Endothelial cell of umbilical vein (primary cell): ENCODE results near the gene HCLS1. TPM values are rescaled to one million over a fixed set of nuclear protein-coding genes. Genes with fewer than 3 reads are reported as not detected.

Experiments used
- BruUV-seq: library from RNA; stranded (reverse); fragments of 400-500 nt; replicated peaks from 2 replicates; lab custom pipeline; 2021; lab: Mats Ljungman, UMichigan
- CTCF ChIA-PET: fragments of 300-600, 350-600 bp; sonication (Branson Sonifier 250); formaldehyde crosslinking; loops from one replicate; lab custom pipeline; 2021; ENCODE audit warnings: antibody characterized with exemption, inconsistent platforms; lab: Charles Lee
- POLR2A ChIA-PET: fragments of 300-600, 350-600 bp; sonication (Branson Sonifier 250); formaldehyde crosslinking; loops from one replicate; lab custom pipeline; 2021; ENCODE audit warnings: antibody characterized with exemption, inconsistent platforms; lab: Charles Lee
- DNase-seq: peaks from one replicate; pipeline ENCODE4 v3.0.0-alpha.2; 2011; ENCODE audit warnings: low read depth, low spot score
- FAIRE-seq: peaks from 2 replicates; lab custom pipeline; 2011; peaks lifted over from hg19 to GRCh38; lab: Jason Lieb, UNC
- H2AFZ ChIP-seq: 2 replicates; pipeline ENCODE4 v1.6.0; 2012; ENCODE audit warnings: low read depth, low read length, control low read depth, inconsistent platforms
- H3K27ac ChIP-seq: 2 replicates; pipeline ENCODE4 v1.5.1; 2011; ENCODE audit warnings: low read depth, mild to moderate bottlenecking, control low read depth, low read length, moderate library complexity; ENCODE audit not compliant: insufficient read depth
- H3K27me3 ChIP-seq, 2 experiments: 2 replicates each; pipeline versions ENCODE4 v1.6.0 to v1.6.1; 2011; ENCODE audit warnings: low read length in 2 of 2, mixed read lengths in 1 of 2; ENCODE audit not compliant: control insufficient read depth in 2 of 2, insufficient read depth in 2 of 2
- H3K36me3 ChIP-seq, 2 experiments: 2 replicates in 1 of 2; 3 replicates in 1 of 2; pipeline ENCODE4 v1.5.1; 2011; ENCODE audit warnings: low read length in 2 of 2, mild to moderate bottlenecking in 1 of 2, moderate library complexity in 1 of 2; ENCODE audit not compliant: control insufficient read depth in 2 of 2, insufficient read depth in 2 of 2; ENCODE audit errors: extremely low read depth in 1 of 2
- H3K4me1 ChIP-seq: 3 replicates; pipeline ENCODE4 v1.5.1; 2011; ENCODE audit warnings: mild to moderate bottlenecking, low read length; ENCODE audit not compliant: control insufficient read depth, insufficient read depth; ENCODE audit errors: extremely low read depth
- H3K4me2 ChIP-seq: 2 replicates; pipeline ENCODE4 v1.6.1; 2011; ENCODE audit warnings: low read length, control low read depth, mixed read lengths; ENCODE audit not compliant: insufficient read depth
- H3K4me3 ChIP-seq, 3 experiments: fragments of 200-600 bp in 1 of 3; sonication (generic), shearing (Covaris generic) in 1 of 3; replicated peaks in 1 of 3; 2 replicates each; pipeline ENCODE4 v1.5.1; 2011 to 2016; ENCODE audit warnings: control low read depth in 3 of 3, low read length in 3 of 3, mild to moderate bottlenecking in 2 of 3, inconsistent platforms in 1 of 3, low read depth in 1 of 3, moderate library complexity in 1 of 3; ENCODE audit not compliant: insufficient read depth in 1 of 3
- H3K79me2 ChIP-seq: 2 replicates; pipeline ENCODE4 v1.6.0; 2012; ENCODE audit warnings: low read length, inconsistent platforms; ENCODE audit not compliant: control insufficient read depth, insufficient read depth
- H3K9ac ChIP-seq: replicated peaks from 2 replicates; pipeline ENCODE3; 2011; ENCODE audit warnings: low read length, control low read depth; ENCODE audit not compliant: insufficient read depth; ENCODE audit errors: extremely low read depth
- H3K9me1 ChIP-seq: replicated peaks from 3 replicates; pipeline ENCODE4 v1.6.0; 2011; ENCODE audit warnings: mild to moderate bottlenecking, low read length; ENCODE audit not compliant: control insufficient read depth, insufficient read depth; ENCODE audit errors: extremely low read depth
- H3K9me3 ChIP-seq: replicated peaks from 2 replicates; pipeline ENCODE4 v1.5.1; 2012; ENCODE audit warnings: low read length, inconsistent platforms; ENCODE audit not compliant: control insufficient read depth, insufficient read depth
- H4K20me1 ChIP-seq: replicated peaks from 2 replicates; pipeline ENCODE3; 2011; ENCODE audit warnings: mild to moderate bottlenecking, low read length; ENCODE audit not compliant: control insufficient read depth, insufficient read depth; ENCODE audit errors: extremely low read depth
- FOS ChIP-seq: IDR thresholded peaks from 2 replicates; pipeline ENCODE4 v1.6.1; 2011; ENCODE audit warnings: mild to moderate bottlenecking, low read length, moderate library complexity, borderline replicate concordance; ENCODE audit not compliant: insufficient read depth
- POLR2A ChIP-seq: IDR thresholded peaks from 2 replicates; pipeline ENCODE4 v1.6.1; 2012; ENCODE audit warnings: low read depth, mild to moderate bottlenecking, control low read depth, low read length
- dilution Hi-C: fragments of 300-500 bp; cut with MboI; formaldehyde crosslinking; loops from one replicate; pipeline ENCODE4 v1.15.0; 2019; ENCODE audit warnings: low sequenced_read_pairs; ENCODE audit not compliant: extremely low pct_ligation_motif_present
- intact Hi-C: fragments of 100-400 bp; cut with micrococcal nuclease; formaldehyde crosslinking; loops from one replicate; pipeline ENCODE4 v1.10.0; 2022
- polyA plus RNA-seq, 4 experiments: library from polyadenylated mRNA; depleted of rRNA in 3 of 4; stranded (reverse) in 3 of 4; unstranded in 1 of 4; fragments of >200 nt; gene quantifications; 2 replicates each; pipeline versions ENCODE4 v1.2.1 to v1.2.3, GENCODE V29; 2011 to 2012; ENCODE audit warnings: missing spikeins in 1 of 4
- small RNA-seq: library from RNA; depleted of rRNA; stranded (forward); fragments of <200 nt; gene quantifications from one replicate; pipeline ENCODE3, GENCODE V24; 2012; ENCODE audit warnings: low replicate concordance, low read depth; ENCODE audit not compliant: insufficient read depth, insufficient read length
- total RNA-seq: library from RNA; stranded (reverse); gene quantifications from 2 replicates; pipeline ENCODE4 v1.2.3, GENCODE V29; 2021

The HCLS1 gene
- total and polyA plus RNA-seq, 2 donors (not counting 3 experiments of a cell fraction or from before 2014, with no cell fraction given), result 51.9 to 63.5 TPM

DNA sequence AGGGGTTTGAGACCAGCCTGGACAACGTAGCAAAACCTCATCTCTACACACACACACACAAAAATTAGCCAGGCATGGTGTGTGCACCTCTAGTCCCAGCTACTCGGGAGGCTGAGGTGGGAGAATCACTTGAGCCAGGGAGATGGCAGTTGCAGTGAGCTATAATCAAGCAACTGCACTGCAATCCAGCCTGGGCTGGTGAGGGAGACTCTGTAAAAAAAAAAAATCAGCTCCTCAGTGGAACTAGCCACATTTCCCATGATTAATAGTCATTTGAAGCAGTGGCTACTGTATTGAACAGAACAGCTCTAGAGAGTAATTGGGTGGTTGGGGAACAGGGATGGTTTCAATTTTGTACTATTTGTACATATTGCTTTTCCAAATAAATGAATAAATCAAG is 79.0 kb downstream of the HCLS1 start:
- intact Hi-C loops (no loop called here), dilution Hi-C loops (no loop called here)
- Histone ChIP-seq H3K27ac (no peak overlapping the region), H2AFZ (no peak overlapping the region), H3K4me2 (no peak overlapping the region), H4K20me1 (no peaks in the 10 kb centered on the region), H3K36me3 (no peaks in the 10 kb centered on the region), H3K9me3 (no peaks in the 10 kb centered on the region), H3K79me2 (no peaks in the 10 kb centered on the region), H3K9me1 (no peaks in the 10 kb centered on the region), H3K4me1 (no peaks in the 10 kb centered on the region), H3K9ac (no peak overlapping the region), H3K27me3 (peaks cover 2 to 3% of the 10 kb centered on the region in 2 experiments), H3K4me3 (no peak overlapping the region)
- ChIA-PET POLR2A (no interaction called here), CTCF (interaction anchor here (1.1 kb wide), 1 partner anchor 11 kb away, joined by 3 read pairs; no protein-coding TSS in a partner anchor)
- FAIRE-seq, result no peak
- TF ChIP-seq POLR2A, result no peak
- TF ChIP-seq FOS, result no peak
- no TSS peak for BruUV-seq
- DNase-seq, result no peak

Small RNA genes lying within 50 kb of the gene (small RNA-seq; reads per million reads assigned to genes)
- gene RNU4-62P, result not detected

Other genes starting within 250 kb of the HCLS1 start
- gene POLQ, start 114.9 kb downstream of the HCLS1 start, total RNA-seq, result 9.5 and 10.8 TPM in 2 replicates
- gene POLQ, start 114.9 kb downstream of the HCLS1 start, polyA plus RNA-seq, result 1.1 and 1.8 TPM in 2 replicates
- gene ARGFX, start 93.0 kb downstream of the HCLS1 start, total RNA-seq, result not detected in 2 replicates
- not detected in 2 replicates for gene ARGFX, start 93.0 kb downstream of the HCLS1 start, polyA plus RNA-seq
- gene FBXO40, start 67.5 kb downstream of the HCLS1 start, total RNA-seq, result not detected in 2 replicates
- not detected in 2 replicates for gene FBXO40, start 67.5 kb downstream of the HCLS1 start, polyA plus RNA-seq
- 32.2 and 42.7 TPM in 2 replicates for gene GOLGB1, start 88.8 kb upstream of the HCLS1 start, total RNA-seq
- 7.4 and 8.0 TPM in 2 replicates for gene GOLGB1, start 88.8 kb upstream of the HCLS1 start, polyA plus RNA-seq
- gene IQCB1, start 174.2 kb upstream of the HCLS1 start, total RNA-seq, result 21.6 and 22.0 TPM in 2 replicates
- gene IQCB1, start 174.2 kb upstream of the HCLS1 start, polyA plus RNA-seq, result 9.9 and 10.1 TPM in 2 replicates
- 1.5 and 1.6 TPM in 2 replicates for gene EAF2, start 174.3 kb upstream of the HCLS1 start, total RNA-seq
- 0.56 and 0.63 TPM in 2 replicates for gene EAF2, start 174.3 kb upstream of the HCLS1 start, polyA plus RNA-seq
- gene SLC15A2, start 233.5 kb upstream of the HCLS1 start, total RNA-seq, result 0.11 and 0.60 TPM in 2 replicates
- 0.14 and 0.39 TPM in 2 replicates for gene SLC15A2, start 233.5 kb upstream of the HCLS1 start, polyA plus RNA-seq